Activated CD8-positive, alpha-beta memory T cell treated with anti-CD3 and anti-CD28 coated beads, Interleukin-2, amount 50 U/mL, for 48 hours (primary cell): ENCODE measurements around the gene ALKBH1.
"Not testable (repeated sequence)": the region's sequence is repeated elsewhere in the genome, so short reads cannot be mapped to it uniquely, and the experiment has no call there.

ENCODE experiments used
- DNase-seq: peaks from one replicate; pipeline ENCODE4 v3.0.0-alpha.2; 2020

ALKBH1 gene, protein sequence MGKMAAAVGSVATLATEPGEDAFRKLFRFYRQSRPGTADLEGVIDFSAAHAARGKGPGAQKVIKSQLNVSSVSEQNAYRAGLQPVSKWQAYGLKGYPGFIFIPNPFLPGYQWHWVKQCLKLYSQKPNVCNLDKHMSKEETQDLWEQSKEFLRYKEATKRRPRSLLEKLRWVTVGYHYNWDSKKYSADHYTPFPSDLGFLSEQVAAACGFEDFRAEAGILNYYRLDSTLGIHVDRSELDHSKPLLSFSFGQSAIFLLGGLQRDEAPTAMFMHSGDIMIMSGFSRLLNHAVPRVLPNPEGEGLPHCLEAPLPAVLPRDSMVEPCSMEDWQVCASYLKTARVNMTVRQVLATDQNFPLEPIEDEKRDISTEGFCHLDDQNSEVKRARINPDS

DNA sequence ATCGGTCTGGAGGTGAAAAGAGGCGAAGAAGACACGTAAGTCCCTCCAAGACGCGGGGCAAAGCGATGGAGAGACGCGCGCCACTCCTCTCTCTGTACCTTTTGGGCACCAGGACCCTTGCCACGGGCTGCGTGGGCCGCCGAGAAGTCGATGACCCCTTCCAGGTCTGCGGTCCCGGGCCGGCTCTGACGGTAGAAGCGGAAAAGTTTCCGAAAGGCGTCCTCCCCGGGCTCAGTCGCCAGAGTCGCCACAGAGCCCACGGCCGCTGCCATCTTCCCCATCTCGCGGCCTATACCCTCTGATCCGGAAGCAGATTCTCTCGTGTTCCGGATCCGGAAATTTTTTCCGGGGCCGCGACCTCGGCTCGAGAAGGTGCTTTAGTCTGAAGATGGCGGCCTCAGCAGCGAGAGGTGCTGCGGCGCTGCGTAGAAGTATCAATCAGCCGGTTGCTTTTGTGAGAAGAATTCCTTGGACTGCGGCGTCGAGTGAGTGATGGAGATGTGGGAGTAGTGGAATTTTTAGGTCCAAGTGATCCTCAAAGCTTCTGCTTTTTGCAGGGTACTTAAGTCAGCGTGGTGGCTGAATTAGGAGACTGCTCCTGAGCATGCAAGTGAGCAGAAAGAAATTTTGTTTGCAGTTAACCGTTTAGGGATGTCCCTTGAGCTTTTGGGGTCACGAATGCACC is at the start of gene ALKBH1, which contains the start of gene SLIRP:
ALKBH1 (minus strand) TSS at position 300 of the 685 bp plus-strand sequence; CDS start at position 281, 19 bp downstream.
SLIRP (plus strand) TSS at position 380 of the 685 bp plus-strand sequence; CDS start at position 389, 9 bp downstream.
- peak; percentile 91 for DNase-seq

DNA sequence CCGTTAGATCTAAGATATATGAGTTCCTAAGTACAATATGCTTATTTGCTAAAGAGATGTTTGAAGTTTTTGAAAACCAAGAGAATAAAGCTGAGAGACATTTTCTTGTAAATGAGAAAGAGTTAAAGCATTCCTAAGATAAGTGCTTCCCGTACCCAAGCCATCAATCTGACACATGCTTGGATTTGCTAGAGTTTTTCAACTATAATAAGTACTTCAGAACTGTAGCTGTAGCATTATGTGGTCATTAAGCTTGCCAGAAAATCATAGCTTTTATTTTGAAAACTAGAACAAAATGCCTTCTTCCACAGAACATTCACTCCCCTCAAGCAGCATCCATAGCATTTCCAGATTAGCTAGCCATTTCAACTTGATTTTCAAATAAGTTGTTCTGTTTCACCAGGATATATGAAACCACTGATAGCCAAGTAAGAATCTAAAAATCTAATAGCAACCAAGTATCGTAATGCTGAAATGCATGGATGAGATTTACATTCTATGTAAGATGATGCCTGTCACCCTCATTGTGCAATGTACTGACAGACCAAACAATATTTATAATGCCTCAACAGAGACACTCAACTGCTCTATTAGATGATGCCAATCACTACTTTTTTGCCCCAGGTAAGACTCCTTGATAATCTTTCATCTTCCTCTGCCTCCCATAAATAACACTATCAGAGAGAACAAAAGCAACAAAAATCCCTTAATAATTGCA is 45.1 kb upstream of the ALKBH1 start:
- no peak for DNase-seq

DNA sequence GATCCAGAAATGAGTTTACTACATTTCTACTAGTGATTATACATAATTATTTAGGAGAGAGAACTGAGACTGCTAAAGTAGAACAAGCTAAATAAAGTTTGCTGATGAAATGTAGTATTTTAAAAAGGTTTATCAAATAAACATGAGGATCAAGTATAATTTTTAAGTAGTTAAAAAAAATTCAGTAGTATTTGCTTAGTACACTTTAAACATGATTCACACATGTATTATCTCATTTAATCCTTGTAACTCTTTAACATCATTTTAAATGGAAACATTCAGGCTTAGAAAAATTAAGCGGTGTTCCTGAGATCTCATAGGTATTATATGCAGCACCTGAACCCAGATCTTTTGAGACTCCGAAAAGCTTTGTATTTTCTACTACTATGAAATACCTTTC is 44.4 kb upstream of the ALKBH1 start:
- no peak for DNase-seq

DNA sequence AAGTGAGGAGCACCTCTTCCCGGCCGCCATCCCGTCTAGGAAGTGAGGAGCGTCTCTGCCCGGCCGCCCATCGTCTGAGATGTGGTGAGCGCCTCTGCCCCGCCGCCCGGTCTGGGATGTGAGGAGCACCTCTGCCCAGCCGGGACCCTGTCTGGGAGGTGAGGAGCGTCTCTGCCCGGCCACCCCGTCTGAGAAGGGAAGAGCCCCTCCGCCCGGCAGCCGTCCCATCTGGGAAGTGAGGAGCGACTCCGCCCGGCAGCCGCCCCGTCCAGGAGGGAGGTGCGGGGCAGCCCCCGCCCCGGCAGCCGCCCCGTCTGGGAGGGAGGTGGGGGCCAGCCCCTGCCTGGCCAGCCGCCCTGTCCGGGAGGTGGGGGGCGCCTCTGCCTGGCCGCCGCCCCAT is 39.6 kb upstream of the ALKBH1 start:
- DNase-seq, result not testable (repeated sequence)

DNA sequence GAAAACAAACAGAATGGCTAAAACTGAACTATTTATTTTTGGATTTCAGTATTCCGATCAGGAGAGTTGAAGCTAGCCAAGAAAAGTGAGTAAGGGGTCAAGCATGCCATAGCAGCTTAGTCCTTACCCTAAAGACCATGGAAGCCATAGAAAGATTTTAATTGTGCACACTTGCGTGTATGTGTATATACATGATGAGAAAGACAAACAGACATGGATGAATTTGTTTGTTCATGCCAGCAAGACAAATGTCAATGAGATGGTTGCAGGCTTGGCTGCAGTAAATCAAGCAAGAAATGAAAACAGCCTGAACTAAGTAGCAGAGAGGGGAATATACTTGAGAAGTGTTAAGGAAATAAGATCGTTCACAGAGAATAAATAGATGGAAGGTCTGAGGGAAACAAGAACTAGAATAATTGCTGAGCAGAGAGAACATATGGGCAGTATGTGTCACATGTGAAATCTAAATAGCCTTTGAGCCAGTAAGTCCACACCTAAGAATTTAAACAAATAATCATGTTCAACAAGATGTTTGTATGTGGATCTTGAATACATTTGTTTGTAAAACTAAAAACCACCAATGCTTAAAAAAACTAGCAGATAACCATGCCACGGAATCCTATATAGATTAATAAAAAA is 38.4 kb upstream of the ALKBH1 start:
- DNase-seq, result no peak

DNA sequence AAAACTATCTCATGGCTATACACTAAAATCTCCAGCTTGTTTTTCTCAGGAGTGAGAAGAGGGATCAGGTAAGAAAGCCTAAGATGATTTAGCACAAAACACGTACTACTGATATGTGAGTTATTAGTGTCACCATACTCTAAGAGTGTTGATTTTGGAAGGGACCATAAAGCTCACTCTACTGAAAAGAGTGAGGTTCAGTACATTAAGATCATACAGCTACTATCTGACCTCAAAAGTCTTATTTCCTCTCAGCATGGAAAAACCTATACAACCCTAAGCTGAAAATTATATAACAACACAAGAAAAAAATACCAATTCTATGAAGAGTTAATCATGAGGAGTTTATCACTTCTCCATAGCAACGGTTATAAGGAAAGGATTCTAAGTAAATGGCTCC is 33.6 kb upstream of the ALKBH1 start:
- no peak for DNase-seq

DNA sequence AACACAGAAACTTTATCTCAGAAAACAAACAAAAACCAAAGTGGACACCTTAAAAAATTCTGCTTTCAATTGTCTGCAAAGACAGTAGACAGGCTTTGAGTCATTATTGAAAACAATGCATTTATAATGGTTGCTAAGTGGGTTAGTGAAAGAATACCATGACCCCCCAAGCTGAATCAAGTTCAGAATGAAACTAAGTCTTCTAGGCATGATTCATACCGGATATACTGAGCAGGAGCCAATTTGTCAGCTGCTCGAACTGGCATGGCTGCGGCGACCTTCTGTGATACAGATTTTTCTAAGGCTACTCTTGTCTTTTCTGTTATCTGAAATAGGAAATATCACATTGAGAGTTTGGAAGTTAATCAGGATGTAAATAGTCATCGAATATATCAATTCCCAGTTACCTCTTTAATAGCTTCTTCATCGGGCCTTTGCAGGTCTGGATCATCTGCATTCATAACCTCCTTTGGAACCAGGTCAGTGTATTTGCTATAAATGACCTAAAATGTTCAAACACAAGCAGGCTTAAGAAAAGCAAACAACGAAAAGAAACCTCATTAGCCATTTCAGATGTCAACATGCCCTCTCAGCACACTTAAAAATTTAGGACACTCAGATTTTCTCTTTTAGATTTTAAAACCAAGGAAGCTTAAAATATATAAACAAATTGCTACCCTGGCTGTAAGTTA is 30.9 kb upstream of the ALKBH1 start:
- DNase-seq, result no peak

DNA sequence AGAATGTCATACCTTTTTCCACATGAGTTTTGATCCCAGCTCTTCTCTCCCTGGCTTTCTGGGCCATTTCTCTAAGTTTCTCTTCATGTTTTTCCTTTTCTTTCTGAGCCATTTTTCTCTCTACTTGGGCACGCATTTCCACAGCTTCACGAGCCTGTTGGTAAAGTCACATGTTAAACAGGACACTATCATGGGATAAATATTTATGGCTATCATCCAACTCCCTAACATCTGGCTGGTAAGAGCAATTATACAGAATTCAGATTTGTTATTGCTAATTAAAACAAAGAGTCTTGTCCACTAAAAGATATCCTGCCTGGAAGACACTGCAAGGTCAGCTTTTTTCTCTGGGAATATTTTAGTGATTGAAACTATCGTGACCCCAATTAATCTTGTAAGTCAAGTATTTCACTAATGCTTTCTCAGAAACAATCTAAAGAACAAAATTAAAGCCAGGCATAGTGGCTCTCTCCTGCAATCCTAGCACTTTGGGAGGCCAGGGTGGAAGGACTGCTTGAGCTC is 23.2 kb upstream of the ALKBH1 start:
- DNase-seq, result no peak

DNA sequence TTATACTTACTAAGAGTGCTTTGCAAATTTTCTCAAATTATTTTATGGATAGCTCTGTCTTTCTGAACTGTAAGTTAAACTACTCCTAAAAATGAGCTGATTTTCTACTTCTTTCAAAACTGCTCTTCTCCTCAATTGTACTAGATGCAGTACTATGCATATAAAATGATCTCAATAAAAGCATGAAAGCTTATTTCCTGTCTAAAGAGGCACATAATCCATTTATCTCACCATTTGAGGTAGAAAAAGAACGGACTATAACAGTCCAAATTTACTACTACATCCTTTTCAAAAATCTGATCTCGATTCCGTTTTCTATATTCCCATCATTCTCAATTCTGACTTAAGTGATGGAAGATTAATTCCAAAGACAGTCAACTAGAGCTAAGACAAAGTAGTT is 14.5 kb upstream of the ALKBH1 start:
- no peak for DNase-seq

DNA sequence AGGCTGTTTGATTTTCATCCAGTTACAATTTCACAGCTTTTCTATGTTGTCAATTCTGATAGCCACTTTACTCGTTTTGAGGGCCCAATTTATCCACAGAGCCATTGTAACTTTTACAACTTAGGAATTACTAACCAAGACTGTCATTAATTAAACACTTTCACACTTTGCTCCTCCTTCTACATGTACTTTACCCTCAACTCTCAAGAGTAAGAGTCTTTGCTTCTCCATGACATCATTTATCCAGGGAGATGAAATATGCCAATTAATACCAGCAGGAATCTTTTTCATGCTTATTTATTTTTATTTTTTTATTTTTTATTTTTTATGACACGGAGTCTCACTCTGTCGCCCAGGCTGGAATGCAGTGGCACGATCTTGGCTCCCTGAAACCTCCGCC is 13.6 kb upstream of the ALKBH1 start:
- DNase-seq, result no peak

DNA sequence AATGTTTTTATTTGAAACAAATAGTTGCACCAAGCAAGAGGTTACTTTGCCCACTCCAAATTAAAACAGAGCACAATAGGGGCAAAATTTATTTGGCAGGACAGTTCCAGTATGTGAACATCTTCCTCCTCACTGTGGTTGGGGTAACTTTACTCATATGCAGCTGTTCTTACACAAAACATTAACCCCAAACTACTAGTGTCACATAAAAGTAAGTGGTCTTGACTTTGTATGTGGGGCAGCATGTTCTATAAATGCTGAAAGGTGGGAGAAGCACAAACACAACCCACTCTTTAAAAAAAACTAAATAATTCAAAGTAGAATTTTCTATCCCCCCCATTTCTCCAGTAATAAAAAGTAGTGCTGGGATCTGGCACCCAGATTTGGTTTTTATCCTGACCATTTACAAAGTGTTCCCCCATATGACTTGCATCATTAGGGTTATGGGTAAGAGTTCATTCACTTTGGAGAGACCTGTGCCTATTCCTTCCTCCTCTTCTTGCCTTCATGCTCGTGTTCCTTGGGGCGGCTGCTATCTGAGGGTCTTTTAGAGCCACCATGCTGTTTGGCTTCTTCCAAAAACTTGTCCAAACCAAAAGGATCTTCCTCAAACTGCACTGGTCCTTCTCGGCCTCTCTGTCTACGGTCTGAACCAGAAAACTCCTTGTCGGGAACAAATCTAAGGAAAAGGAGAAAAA is 9.9 kb upstream of the ALKBH1 start:
- no peak for DNase-seq

DNA sequence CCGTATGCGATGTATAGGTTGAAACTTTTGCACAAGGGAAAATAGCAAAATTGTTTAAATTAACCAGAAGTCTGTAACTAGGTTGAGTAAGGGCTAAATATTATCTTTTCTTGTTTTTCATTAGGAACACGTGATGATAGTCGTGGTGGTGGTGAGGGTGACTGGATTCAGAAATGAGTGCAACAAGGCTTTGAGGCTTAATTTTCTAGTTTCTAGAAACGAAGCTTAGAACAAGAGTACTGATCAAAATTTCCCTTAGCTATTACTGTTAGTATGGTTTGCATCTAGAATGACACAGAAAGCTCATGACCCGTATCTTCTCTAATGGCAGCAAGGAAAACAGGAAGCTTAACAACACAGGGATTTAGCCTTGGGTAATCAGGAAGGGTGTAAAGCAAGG is 7.1 kb upstream of the ALKBH1 start:
- no peak for DNase-seq

DNA sequence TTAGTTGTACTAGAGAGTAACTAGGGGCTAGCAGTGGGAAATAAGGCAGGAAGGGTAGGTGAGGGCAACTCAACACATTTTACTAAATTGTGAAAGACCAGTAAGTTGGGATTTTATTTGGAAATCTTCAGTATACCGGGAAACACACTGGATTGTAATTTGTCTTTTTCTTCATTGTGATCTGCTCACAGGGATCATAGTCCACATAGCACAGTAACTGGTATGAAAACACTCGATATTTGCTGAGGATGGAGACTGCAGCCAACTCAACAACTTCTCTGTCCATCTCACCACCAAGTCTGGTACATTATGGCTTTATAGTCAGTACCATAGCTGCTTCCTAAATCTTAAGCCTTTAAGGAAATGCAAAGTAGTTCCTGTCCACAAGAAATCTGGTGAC is 2.5 kb upstream of the ALKBH1 start:
- no peak for DNase-seq

DNA sequence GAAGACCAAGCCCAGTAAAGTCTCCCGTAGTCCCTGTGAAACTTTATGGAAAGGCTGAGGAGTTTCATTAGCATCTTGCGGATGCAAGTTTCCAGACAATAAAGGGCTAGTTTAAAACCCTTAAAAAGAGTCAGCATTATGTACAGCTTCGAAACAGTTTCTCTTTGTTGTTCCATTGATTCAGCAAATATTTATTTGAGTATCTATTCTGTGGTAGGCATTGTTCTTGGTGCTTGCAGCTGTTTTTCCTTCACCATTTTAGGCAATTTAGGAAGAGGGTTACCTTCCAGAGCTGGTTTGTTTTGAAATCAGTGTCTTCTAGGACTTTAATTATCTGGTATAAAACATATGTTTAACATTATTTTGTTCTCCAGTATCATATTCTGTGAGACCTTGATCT is 1.6 kb upstream of the ALKBH1 start:
- no peak for DNase-seq

DNA sequence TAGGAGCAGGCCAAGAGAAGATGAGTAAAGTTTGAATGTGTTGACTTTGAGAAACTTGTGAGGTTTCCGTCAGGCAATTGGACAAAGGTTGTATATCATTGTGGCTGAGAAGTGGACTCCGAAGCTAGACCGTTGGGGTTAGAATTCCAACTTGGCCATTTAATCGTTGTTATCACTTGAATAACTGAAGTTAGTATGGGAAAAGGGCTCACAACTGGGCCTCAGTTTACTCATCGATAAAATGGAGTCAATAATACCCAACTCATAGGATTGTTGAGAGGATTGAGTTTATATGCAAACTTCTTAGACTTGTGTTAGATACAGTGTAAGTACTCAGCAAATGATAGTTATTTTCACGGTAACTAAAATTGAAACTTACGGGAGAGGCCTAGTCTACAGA is 926 bp upstream of the ALKBH1 start:
- DNase-seq, result no peak

DNA sequence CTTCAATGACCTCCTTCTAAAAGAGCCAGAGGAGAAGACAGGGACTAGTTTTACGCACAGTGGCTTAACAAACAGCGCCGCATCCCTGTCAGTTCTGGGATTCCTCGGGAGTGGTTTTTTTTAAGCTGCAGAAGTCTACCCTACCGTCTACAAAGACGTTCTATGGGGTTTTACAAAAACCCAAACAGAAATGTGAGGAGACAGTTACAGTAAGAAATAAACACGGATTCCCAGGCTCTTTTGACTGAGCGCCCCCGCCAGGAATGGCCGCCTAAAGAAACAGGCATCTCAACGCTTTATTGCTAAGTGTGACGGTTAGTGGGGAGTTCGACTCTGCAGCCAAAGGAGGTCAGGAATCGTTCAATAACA is 484 bp downstream of the ALKBH1 start:
- DNase-seq, result no peak

DNA sequence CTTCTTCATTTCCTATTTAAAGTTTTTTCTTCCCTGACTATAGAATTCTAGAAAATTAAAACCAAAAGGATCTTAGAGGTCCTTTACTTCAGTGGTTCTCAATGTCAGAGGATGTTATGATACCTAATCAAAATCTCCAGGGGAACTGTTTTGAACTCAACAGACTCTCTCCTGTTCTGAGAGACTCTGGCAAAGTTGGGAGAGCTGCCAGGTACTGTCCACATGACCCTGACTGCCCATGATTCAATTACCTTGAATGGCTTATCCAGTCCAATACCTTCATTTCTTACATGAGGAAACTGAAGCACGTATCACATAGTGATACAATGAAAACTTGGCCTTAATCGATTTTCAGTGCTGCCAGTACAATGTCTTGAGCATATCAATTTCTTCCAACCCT is 16.6 kb downstream of the ALKBH1 start:
- DNase-seq, result no peak

DNA sequence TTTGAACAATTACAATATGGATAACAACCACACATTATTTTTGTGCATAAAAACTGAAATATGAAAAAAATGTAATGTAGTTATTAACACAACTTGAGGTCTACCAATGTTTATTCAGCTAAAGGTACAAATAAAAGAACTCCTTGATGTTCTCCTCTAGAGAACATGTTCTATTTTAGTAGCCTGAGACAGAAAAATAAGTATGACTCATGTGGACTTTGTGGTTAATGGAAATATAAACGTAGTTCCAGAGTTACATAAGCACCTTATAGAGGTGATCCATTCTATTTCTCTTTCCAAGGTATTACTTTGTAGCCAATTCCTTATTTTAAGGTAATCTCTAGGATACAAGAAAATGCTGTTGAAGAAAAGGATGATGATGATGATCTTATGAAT is 25.7 kb downstream of the ALKBH1 start:
- DNase-seq, result no peak

DNA sequence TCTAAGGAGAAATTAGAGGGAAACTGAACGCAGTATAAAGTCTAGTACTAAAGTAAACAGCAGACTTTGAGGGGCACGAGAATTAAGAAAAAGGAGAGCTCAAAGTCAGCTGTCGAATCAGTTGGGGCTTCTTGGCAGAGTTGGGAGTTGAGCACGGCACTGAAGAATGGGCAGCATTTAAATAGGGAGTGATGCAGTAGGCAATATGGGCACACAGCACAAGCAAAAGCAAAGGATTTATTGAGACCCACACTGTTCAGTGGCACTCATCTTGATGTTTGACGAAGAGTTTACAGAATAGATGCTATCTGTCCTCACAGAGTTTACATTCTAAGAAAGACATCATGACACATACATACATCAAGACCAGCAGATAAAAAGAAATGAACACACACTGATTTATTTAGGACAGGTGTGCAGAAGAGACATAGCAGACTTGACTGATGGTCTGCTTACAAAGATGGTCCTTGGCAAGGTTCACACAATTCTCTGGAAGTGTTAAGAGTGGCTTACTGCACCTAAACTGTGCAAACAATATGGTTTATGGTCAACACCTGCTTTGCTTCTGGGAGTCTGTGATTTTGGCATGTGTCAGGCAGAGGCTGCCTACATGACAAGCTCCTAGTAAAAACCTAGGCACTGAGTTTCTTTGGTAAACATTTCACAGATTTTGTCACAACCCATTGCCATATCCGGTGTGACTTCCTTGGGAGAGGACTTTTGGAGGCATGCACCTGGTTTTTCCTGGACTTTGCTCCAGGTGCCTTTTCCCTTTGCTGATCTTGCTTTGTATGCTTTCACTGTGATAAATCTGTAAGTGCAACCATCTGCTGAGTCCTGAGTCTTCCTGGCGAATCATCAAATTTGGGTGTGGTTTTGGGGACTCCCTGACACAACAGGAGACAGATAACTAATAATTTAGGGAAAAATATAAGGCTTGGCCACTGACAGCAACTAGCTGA is 26.3 kb downstream of the ALKBH1 start:
- DNase-seq, result no peak

DNA sequence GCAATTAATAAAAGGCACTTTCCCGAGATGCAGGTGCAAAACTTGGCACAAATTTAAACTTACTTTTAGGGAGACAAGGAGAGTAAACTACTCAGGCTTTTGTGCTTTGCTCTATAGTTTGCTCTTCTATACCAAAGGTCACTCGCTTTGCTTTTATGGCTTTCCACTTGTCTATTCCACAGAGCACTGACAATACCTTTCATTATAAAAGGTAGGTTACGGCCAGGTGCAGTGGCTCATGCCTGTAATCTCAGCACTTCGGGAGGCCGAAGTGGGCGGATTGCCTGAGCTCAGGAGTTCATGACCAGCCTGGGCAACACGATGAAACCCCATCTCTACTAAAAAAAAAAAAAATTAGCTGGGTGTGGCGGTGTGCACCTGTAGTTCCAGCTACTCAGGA is 32.9 kb downstream of the ALKBH1 start:
- DNase-seq, result no peak

DNA sequence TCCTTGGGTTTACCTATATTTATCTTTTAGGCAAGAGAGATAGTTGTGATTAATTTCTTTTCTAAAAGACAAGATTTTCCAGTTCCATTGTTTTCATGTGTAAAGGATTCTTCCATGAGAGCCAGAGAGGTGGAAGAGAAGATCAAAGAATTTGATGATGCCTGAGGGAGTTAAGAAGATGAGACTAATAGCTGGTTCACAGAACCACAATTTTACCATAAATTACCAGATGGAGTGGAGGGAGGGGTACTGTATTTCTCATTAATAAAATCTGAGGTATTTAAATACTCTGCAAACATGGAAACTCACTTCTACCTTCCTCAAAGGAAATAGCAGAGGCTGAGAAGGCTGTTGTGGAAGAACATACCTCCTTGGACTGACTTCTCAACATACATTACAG is 34.6 kb downstream of the ALKBH1 start:
- DNase-seq, result no peak
